ENCODE results near the gene CD8A.

Gene CD8A

DNA sequence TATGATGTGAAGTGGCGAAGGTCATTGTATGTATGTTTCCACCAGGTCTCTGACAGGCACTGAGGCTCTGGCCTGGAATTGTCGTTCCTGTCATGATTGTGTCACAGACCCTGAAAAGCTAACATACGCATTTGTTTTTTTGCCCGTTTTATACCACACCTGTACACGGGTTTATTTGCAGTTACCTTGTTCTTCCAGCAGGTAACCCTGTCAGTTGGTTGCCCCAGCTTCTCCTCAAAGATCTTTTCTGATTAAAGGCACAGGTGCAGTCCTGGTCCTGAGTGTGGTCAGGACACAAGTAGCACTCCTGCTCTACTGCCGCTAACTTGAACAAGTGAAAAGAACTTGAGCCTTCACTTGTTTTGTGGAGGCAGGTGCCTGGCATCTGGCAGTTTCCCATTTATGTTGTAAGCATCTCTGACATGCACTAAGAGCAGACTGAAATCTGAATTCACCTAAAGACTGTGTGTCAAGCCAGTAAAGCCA is 19.9 kb downstream of the CD8A start:
- no peak overlapping the region for H3K4me3 ChIP-seq (ENCODE audit: low read depth, low read length)
- TF ChIP-seq, protein P1, sequence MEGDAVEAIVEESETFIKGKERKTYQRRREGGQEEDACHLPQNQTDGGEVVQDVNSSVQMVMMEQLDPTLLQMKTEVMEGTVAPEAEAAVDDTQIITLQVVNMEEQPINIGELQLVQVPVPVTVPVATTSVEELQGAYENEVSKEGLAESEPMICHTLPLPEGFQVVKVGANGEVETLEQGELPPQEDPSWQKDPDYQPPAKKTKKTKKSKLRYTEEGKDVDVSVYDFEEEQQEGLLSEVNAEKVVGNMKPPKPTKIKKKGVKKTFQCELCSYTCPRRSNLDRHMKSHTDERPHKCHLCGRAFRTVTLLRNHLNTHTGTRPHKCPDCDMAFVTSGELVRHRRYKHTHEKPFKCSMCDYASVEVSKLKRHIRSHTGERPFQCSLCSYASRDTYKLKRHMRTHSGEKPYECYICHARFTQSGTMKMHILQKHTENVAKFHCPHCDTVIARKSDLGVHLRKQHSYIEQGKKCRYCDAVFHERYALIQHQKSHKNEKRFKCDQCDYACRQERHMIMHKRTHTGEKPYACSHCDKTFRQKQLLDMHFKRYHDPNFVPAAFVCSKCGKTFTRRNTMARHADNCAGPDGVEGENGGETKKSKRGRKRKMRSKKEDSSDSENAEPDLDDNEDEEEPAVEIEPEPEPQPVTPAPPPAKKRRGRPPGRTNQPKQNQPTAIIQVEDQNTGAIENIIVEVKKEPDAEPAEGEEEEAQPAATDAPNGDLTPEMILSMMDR (IDR thresholded peaks at IDR 0.05; ENCODE audit: low read depth, low read length, missing control alignments), result no peak
- no peak for DNase-seq (ENCODE audit: low read depth)
- in situ Hi-C loops (cut with HindIII; ENCODE audit: low sequenced_read_pairs), result no loop called here

- no peak for DNase-seq (ENCODE audit: low read depth)
- H3K4me3 ChIP-seq (ENCODE audit: low read depth, low read length), result no peak overlapping the region
- TF ChIP-seq, protein P1 (IDR thresholded peaks at IDR 0.05; ENCODE audit: low read depth, low read length, missing control alignments), result no peak
- in situ Hi-C loops (cut with HindIII; ENCODE audit: low sequenced_read_pairs), result no loop called here
These were observed 20.9 kb downstream of the CD8A start for GRCh38 chr2:86769838-86770237.

GRCh38 chr2:86768189-86768949 is 22.3 kb downstream of the CD8A start:
- in situ Hi-C loops (cut with HindIII; ENCODE audit: low sequenced_read_pairs), result no loop called here
- TF ChIP-seq, protein P1 (IDR thresholded peaks at IDR 0.05; ENCODE audit: low read depth, low read length, missing control alignments), result no peak
- DNase-seq (ENCODE audit: low read depth), result no peak
- H3K4me3 ChIP-seq (ENCODE audit: low read depth, low read length), result no peak overlapping the region

GRCh38 chr2:86765310-86765695 is 25.4 kb downstream of the CD8A start:
- TF ChIP-seq, protein P1 (IDR thresholded peaks at IDR 0.05; ENCODE audit: low read depth, low read length, missing control alignments), result no peak

GRCh38 chr2:86764661-86765309 is 25.9 kb downstream of the CD8A start:
- peak; percentile 32 for DNase-seq (ENCODE audit: low read depth)

More at GRCh38 chr2:86765310-86765695, 25.4 kb downstream of the CD8A start:
- no peak overlapping the region for H3K4me3 ChIP-seq (ENCODE audit: low read depth, low read length)
- in situ Hi-C loops (cut with HindIII; ENCODE audit: low sequenced_read_pairs), result no loop called here
- DNase-seq (ENCODE audit: low read depth), result no peak

DNA sequence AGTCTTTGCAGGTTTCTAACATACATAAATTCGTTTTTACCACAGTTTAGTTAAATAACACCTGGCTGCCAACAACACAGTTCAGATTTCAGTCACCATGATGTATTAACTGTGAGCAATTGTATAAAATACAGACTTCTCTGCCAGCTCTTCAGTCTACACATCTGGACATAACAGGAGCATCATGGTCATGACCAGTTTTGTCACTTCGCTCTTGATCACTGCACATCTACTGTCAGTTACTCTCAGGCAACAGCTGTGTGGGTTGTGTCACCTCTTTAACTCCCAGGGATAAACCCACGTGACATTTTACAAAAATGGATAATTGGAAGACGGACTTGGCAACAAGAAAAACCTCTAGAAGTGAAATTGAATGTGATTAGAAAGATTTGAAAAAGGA is 30.3 kb downstream of the CD8A start:
- in situ Hi-C loops (cut with HindIII; ENCODE audit: low sequenced_read_pairs), result no loop called here
- DNase-seq (ENCODE audit: low read depth), result no peak
- H3K4me3 ChIP-seq (ENCODE audit: low read depth, low read length), result no peak overlapping the region
- TF ChIP-seq, protein P1 (IDR thresholded peaks at IDR 0.05; ENCODE audit: low read depth, low read length, missing control alignments), result no peak

More at GRCh38 chr2:86764661-86765309, 25.9 kb downstream of the CD8A start:
- TF ChIP-seq, protein P1 (IDR thresholded peaks at IDR 0.05; ENCODE audit: low read depth, low read length, missing control alignments), result peak; percentile 76
- H3K4me3 ChIP-seq (ENCODE audit: low read depth, low read length), result no peak overlapping the region
- in situ Hi-C loops (cut with HindIII; ENCODE audit: low sequenced_read_pairs), result no loop called here
